C4-2B (cell line): Measurements from ENCODE around the gene IL16.

Experiments
- H3K27ac ChIP-seq: fragments of 450-650 bp; 2 replicates; pipeline ENCODE4 v1.5.1; 2017
- CTCF ChIP-seq: fragments of 450-650 bp; conservative IDR thresholded peaks from 2 replicates; pipeline ENCODE4 v1.5.1; 2017; ENCODE audit warnings: mild to moderate bottlenecking
- ZFX ChIP-seq: fragments of 450-650 bp; IDR thresholded peaks from 2 replicates; pipeline ENCODE4 v1.6.1; 2017

Gene IL16

GRCh38 chr15:81223346-81223971, 26.8 kb downstream of the IL16 start:
- no peak overlapping the region for H3K27ac ChIP-seq
- no peak for TF ChIP-seq CTCF
- no peak for TF ChIP-seq ZFX

GRCh38 chr15:81224232-81224631, 27.6 kb downstream of the IL16 start:
- no peak overlapping the region for H3K27ac ChIP-seq
- TF ChIP-seq CTCF = no peak
- no peak for TF ChIP-seq ZFX

- no peak overlapping the region for H3K27ac ChIP-seq
- no peak for TF ChIP-seq CTCF
- no peak for TF ChIP-seq ZFX
Observed at GRCh38 chr15:81225161-81225671, 28.5 kb downstream of the IL16 start.

GRCh38 chr15:81227716-81228115, 31.0 kb downstream of the IL16 start:
- H3K27ac ChIP-seq = no peak overlapping the region
- TF ChIP-seq CTCF (no peak), ZFX (no peak)

- TF ChIP-seq CTCF (no peak), ZFX (no peak)
- H3K27ac ChIP-seq = no peak overlapping the region
Observed at GRCh38 chr15:81229586-81229985, 32.9 kb downstream of the IL16 start.

- H3K27ac ChIP-seq = no peak overlapping the region
- TF ChIP-seq CTCF (no peak), ZFX (no peak)
Observed at GRCh38 chr15:81235276-81236123, 38.8 kb downstream of the IL16 start.

- H3K27ac ChIP-seq = no peak overlapping the region
- TF ChIP-seq ZFX = no peak
- no peak for TF ChIP-seq CTCF
Observed at GRCh38 chr15:81239190-81239589, 42.5 kb downstream of the IL16 start.
